ENCODE results near the gene RBMS2. TPM values are rescaled to one million over a fixed set of nuclear protein-coding genes. Genes with fewer than 3 reads are reported as not detected.

Gene RBMS2
- total and polyA plus RNA-seq, 9 donors = 14.4 to 56.9 (median 36.6) TPM

GRCh38 chr12:56634242-56634836 is 112.7 kb downstream of the RBMS2 start:
- intact Hi-C loops (cut with DNase I) = loop anchor here in 3 of 4 donors (5.0 to 10.0 kb wide), 3 partner anchors 112 to 900 kb away; partner anchors contain the start of gene RBMS2 (in 1 of the 3)
- Histone ChIP-seq H3K9me3 (no peaks in the 10 kb centered on the region), H3K36me3 (no peaks in the 10 kb centered on the region), H3K27me3 (no peaks in the 10 kb centered on the region), H3K4me3 (peak overlapping the region; percentile 64), H3K4me1 (ENCODE audit: insufficient read depth) (peaks cover 16% of the 10 kb centered on the region), H3K27ac (peak overlapping the region; percentile 90)
- DNase-seq = peak; percentile 51 to 71 (median 63)
- 1 to 3% (median 2%) methylated on average over 27 of the region's 27 CpGs for WGBS, 3 donors
- TF ChIP-seq POLR2A (IDR thresholded peaks at IDR 0.05) = no peak
- TF ChIP-seq, protein P1, sequence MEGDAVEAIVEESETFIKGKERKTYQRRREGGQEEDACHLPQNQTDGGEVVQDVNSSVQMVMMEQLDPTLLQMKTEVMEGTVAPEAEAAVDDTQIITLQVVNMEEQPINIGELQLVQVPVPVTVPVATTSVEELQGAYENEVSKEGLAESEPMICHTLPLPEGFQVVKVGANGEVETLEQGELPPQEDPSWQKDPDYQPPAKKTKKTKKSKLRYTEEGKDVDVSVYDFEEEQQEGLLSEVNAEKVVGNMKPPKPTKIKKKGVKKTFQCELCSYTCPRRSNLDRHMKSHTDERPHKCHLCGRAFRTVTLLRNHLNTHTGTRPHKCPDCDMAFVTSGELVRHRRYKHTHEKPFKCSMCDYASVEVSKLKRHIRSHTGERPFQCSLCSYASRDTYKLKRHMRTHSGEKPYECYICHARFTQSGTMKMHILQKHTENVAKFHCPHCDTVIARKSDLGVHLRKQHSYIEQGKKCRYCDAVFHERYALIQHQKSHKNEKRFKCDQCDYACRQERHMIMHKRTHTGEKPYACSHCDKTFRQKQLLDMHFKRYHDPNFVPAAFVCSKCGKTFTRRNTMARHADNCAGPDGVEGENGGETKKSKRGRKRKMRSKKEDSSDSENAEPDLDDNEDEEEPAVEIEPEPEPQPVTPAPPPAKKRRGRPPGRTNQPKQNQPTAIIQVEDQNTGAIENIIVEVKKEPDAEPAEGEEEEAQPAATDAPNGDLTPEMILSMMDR (IDR thresholded peaks at IDR 0.05) = no peak
- TF ChIP-seq EP300 (IDR thresholded peaks at IDR 0.05) = no peak

DNA sequence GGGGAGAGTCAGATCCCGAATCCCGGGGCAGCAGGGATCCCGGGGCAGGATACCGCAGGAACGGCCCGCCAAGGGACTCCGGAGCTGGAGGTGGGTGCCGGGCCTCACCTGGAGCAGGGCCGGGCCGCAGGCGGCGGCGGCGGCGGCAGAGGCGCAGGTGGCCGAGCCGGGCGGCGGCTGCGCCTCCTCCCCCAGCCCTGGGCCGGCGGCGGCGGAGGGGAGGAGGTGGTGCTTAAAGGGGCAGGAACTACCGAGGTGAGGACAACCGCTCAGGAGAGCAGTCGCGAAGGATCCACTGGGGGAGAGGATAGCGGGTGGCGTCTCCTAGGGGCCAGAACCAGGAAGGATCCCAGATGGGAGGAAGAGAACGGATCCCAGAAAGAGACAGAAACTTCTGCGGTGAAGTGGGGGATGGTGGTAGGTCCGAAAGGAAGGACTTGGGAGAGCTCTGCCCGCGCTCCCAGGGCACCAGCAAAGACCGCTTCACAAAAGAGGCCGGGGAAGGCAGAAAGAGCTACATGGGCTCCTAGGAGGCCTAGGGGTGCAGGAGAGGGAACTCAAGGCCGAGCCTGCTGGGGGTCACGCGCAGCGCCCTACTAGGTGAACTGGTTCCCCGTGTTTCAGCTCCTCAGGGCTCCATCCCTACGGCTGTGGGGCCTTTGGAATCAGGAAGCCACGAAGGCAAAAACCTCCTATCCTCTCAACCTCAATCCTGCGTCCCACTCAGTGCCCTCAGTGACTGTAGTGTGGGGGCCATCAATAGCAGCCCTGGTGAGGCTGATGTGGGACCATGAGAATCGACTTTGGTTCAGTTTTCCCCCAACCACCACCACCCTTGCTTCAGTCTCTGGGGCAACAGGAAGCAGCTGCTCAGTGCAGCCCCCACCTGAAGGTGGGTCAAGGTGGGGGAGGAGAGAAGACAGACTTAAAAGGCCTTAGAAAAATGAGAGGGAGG is 113.5 kb downstream of the RBMS2 start:
- TF ChIP-seq, protein P1 (IDR thresholded peaks at IDR 0.05) = peak in 2 of 3 donors; percentile 20 to 60
- no peak for TF ChIP-seq EP300 (IDR thresholded peaks at IDR 0.05)
- no peak for TF ChIP-seq POLR2A (IDR thresholded peaks at IDR 0.05)
- DNase-seq = peak; percentile 76 to 84 (median 80)
- WGBS, 3 donors = 1% methylated on average over 43 to 47 of the region's 47 CpGs
- no peaks in the 10 kb centered on the region for H3K9me3 ChIP-seq
- H3K4me3 ChIP-seq = peak overlapping the region; percentile 64
- no peaks in the 10 kb centered on the region for H3K27me3 ChIP-seq
- no peaks in the 10 kb centered on the region for H3K36me3 ChIP-seq
- peak overlapping the region; percentile 90 for H3K27ac ChIP-seq
- intact Hi-C loops (cut with DNase I) = loop anchor here in 3 of 4 donors (5.0 to 10.0 kb wide), 4 partner anchors 52 to 900 kb away; partner anchors contain the start of genes PTGES3 (in 2 of the 3) and RBMS2 (in 1 of the 3)
- H3K4me1 ChIP-seq (ENCODE audit: insufficient read depth) = peaks cover 16% of the 10 kb centered on the region

GRCh38 chr12:56635806-56636674 is 114.4 kb downstream of the RBMS2 start:
- peaks cover 16% of the 10 kb centered on the region for H3K4me1 ChIP-seq (ENCODE audit: insufficient read depth)
- H3K27me3 ChIP-seq = no peaks in the 10 kb centered on the region
- TF ChIP-seq, protein P1 (IDR thresholded peaks at IDR 0.05) = no peak
- TF ChIP-seq POLR2A (IDR thresholded peaks at IDR 0.05) = peak; percentile 79
- H3K4me3 ChIP-seq = peak overlapping the region; percentile 64
- H3K36me3 ChIP-seq = no peaks in the 10 kb centered on the region
- peak overlapping the region; percentile 90 for H3K27ac ChIP-seq
- intact Hi-C loops (cut with DNase I) = loop anchor here in 2 of 4 donors (5.0 to 10.0 kb wide), 2 partner anchors 51 to 901 kb away; partner anchors contain the start of gene PTGES3 (in 2 of the 2)
- WGBS, 3 donors = 1% methylated on average over 20 of the region's 20 CpGs
- H3K9me3 ChIP-seq = no peaks in the 10 kb centered on the region
- peak; percentile 85 to 91 (median 89) for DNase-seq
